Neural progenitor cell (in vitro differentiated cells): ENCODE results near the gene SMIM3. TPM values are rescaled to one million over a fixed set of nuclear protein-coding genes. Genes with fewer than 3 reads are reported as not detected.

Experiments
- DNase-seq: peaks from one replicate; pipeline ENCODE4 v3.0.0-alpha.2; 2016; ENCODE audit warnings: low spot score
- H2AFZ ChIP-seq: fragments of 200-600 bp; sonication (generic); replicated peaks from 2 replicates; pipeline ENCODE4 v1.6.1; 2016; ENCODE audit warnings: antibody characterized with exemption
- H3F3A ChIP-seq: fragments of 200-600 bp; sonication (generic); 2 replicates; pipeline ENCODE4 v1.6.1; 2016; ENCODE audit warnings: antibody characterized with exemption, low read depth
- H3K27ac ChIP-seq: fragments of 200-600 bp; sonication (generic); 2 replicates; pipeline ENCODE4 v1.5.1; 2016; ENCODE audit warnings: mild to moderate bottlenecking
- H3K27me3 ChIP-seq: fragments of 200-600 bp; sonication (generic); 2 replicates; pipeline ENCODE4 v1.6.1; 2016; ENCODE audit warnings: mild to moderate bottlenecking, moderate library complexity
- H3K36me3 ChIP-seq: fragments of 200-600 bp; sonication (generic); 2 replicates; pipeline ENCODE4 v1.5.1; 2016
- H3K4me1 ChIP-seq: fragments of 200-600 bp; sonication (generic); 2 replicates; pipeline ENCODE4 v1.6.1; 2016; ENCODE audit warnings: mixed run types
- H3K4me2 ChIP-seq: fragments of 200-600 bp; sonication (generic); 2 replicates; pipeline ENCODE4 v1.6.1; 2016
- H3K4me3 ChIP-seq: fragments of 200-600 bp; sonication (generic); 2 replicates; pipeline ENCODE4 v1.5.1; 2016
- H3K79me2 ChIP-seq: fragments of 200-600 bp; sonication (generic); 2 replicates; pipeline ENCODE4 v1.6.1; 2016; ENCODE audit warnings: low read depth
- H3K9ac ChIP-seq: fragments of 200-600 bp; sonication (generic); 2 replicates; pipeline ENCODE4 v1.6.1; 2016
- H3K9me3 ChIP-seq: fragments of 200-600 bp; sonication (generic); 2 replicates; pipeline ENCODE4 v1.5.1; 2016; ENCODE audit warnings: low read depth
- H4K20me1 ChIP-seq: fragments of 200-600 bp; sonication (generic); 2 replicates; pipeline ENCODE4 v1.6.1; 2016; ENCODE audit warnings: low read depth
- H3K27ac Mint-ChIP-seq: 3 replicates; pipeline ENCODE4 v1.8.0; 2021; ENCODE audit warnings: mixed read lengths
- H3K27me3 Mint-ChIP-seq: 2 replicates; pipeline ENCODE4 v1.8.0; 2022; ENCODE audit warnings: low read depth, mild to moderate bottlenecking, inconsistent platforms, moderate library complexity, mixed read lengths; ENCODE audit not compliant: insufficient read depth
- H3K36me3 Mint-ChIP-seq: 3 replicates; pipeline ENCODE4 v1.8.0; 2021; ENCODE audit warnings: mixed read lengths
- H3K4me1 Mint-ChIP-seq: 3 replicates; pipeline ENCODE4 v1.8.0; 2021; ENCODE audit warnings: mixed read lengths
- H3K4me3 Mint-ChIP-seq: 3 replicates; pipeline ENCODE4 v1.8.0; 2021; ENCODE audit warnings: mild to moderate bottlenecking, moderate library complexity, mixed read lengths
- H3K9me3 Mint-ChIP-seq: 3 replicates; pipeline ENCODE4 v1.8.0; 2020; ENCODE audit warnings: mixed read lengths
- EZH2 ChIP-seq: fragments of 200-600 bp; sonication (generic); IDR thresholded peaks from 2 replicates; pipeline ENCODE4 v1.6.1; 2017; ENCODE audit warnings: antibody characterized with exemption, mild to moderate bottlenecking, moderate library complexity
- EZH2phosphoT487 ChIP-seq: fragments of 200-600 bp; sonication (generic); IDR thresholded peaks from 2 replicates; pipeline ENCODE4 v1.6.1; 2017; ENCODE audit warnings: antibody characterized with exemption
- total RNA-seq: library from RNA; depleted of rRNA; stranded (reverse); fragments of >200 nt; gene quantifications from 2 replicates; pipeline ENCODE4 v1.2.3, GENCODE V29; 2015; ENCODE audit warnings: low replicate concordance
- TF ChIP-seq, protein P1 (sequence below): fragments of 200-600 bp; sonication (generic); IDR thresholded peaks from 2 replicates; pipeline ENCODE4 v1.5.1; 2017; ENCODE audit warnings: antibody characterized with exemption, mild to moderate bottlenecking

The SMIM3 gene
- total RNA-seq, 1 donor from 2014 or later, result 18.4 TPM

DNA sequence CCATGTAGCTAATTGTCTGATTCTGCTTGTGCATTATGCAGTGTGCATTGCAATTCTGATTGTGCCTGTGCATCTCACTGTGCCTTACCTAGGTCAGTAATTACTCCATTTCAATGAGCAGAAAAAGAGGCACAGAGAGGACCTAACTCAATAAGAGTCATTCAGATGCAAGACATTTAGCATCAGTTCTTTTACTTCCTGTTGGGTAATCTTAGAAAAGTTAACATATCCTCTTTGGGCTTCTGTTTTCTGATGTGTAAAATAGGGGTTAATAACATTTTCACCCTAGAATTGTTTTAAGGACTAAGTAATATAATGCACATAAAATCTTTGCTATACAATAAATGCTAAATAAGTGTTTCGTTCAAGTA, 12.8 kb upstream of the SMIM3 start:
- Mint-ChIP-seq H3K9me3 (no peaks in the 10 kb centered on the region), H3K4me1 (no peaks in the 10 kb centered on the region), H3K36me3 (no peaks in the 10 kb centered on the region), H3K27ac (no peak overlapping the region), H3K4me3 (no peak overlapping the region), H3K27me3 (peaks cover 3% of the 10 kb centered on the region)
- Histone ChIP-seq H3K4me3 (no peak overlapping the region), H3K36me3 (no peaks in the 10 kb centered on the region), H3F3A (no peaks in the 10 kb centered on the region), H3K27ac (no peak overlapping the region), H2AFZ (no peak overlapping the region), H3K4me1 (no peaks in the 10 kb centered on the region), H3K4me2 (no peak overlapping the region), H3K27me3 (no peaks in the 10 kb centered on the region), H4K20me1 (no peaks in the 10 kb centered on the region), H3K9ac (no peak overlapping the region), H3K79me2 (no peaks in the 10 kb centered on the region), H3K9me3 (no peaks in the 10 kb centered on the region)
- DNase-seq, result no peak
- TF ChIP-seq EZH2phosphoT487 (no peak), EZH2 (no peak)
- TF ChIP-seq, protein P1, sequence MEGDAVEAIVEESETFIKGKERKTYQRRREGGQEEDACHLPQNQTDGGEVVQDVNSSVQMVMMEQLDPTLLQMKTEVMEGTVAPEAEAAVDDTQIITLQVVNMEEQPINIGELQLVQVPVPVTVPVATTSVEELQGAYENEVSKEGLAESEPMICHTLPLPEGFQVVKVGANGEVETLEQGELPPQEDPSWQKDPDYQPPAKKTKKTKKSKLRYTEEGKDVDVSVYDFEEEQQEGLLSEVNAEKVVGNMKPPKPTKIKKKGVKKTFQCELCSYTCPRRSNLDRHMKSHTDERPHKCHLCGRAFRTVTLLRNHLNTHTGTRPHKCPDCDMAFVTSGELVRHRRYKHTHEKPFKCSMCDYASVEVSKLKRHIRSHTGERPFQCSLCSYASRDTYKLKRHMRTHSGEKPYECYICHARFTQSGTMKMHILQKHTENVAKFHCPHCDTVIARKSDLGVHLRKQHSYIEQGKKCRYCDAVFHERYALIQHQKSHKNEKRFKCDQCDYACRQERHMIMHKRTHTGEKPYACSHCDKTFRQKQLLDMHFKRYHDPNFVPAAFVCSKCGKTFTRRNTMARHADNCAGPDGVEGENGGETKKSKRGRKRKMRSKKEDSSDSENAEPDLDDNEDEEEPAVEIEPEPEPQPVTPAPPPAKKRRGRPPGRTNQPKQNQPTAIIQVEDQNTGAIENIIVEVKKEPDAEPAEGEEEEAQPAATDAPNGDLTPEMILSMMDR, result no peak

DNA sequence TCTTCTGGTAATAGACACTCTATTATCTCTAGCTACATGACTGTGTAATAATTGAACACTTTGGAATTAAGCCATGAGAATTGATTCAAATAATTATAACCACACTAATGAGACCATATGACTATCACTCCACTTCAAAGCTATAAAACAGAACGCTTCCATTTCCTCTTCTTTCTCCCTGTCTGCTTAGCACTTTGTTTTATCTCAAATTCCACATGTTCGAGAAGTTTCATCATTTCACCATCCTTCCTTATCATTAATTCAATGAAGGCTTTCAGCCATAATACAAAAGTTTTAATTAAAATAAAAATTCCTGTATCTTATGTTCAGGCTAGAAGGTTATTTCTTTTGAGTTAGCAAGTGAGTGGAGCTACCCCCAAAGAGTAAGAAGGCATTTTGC, 12.3 kb upstream of the SMIM3 start:
- H3K79me2 ChIP-seq, result no peaks in the 10 kb centered on the region
- Mint-ChIP-seq H3K4me1 (no peaks in the 10 kb centered on the region), H3K27ac (no peak overlapping the region), H3K9me3 (no peaks in the 10 kb centered on the region), H3K36me3 (no peaks in the 10 kb centered on the region), H3K4me3 (no peak overlapping the region), H3K27me3 (peaks cover 3% of the 10 kb centered on the region)
- no peaks in the 10 kb centered on the region for H3K27me3 ChIP-seq
- H3K4me1 ChIP-seq, result no peaks in the 10 kb centered on the region
- no peak overlapping the region for H3K27ac ChIP-seq
- no peaks in the 10 kb centered on the region for H3K36me3 ChIP-seq
- no peaks in the 10 kb centered on the region for H3K9me3 ChIP-seq
- no peak overlapping the region for H2AFZ ChIP-seq
- H4K20me1 ChIP-seq, result no peaks in the 10 kb centered on the region
- no peak overlapping the region for H3K4me2 ChIP-seq
- H3K4me3 ChIP-seq, result no peak overlapping the region
- DNase-seq, result no peak
- no peaks in the 10 kb centered on the region for H3F3A ChIP-seq
- no peak overlapping the region for H3K9ac ChIP-seq
- TF ChIP-seq EZH2, result no peak
- no peak for TF ChIP-seq EZH2phosphoT487
- TF ChIP-seq, protein P1, result no peak

DNA sequence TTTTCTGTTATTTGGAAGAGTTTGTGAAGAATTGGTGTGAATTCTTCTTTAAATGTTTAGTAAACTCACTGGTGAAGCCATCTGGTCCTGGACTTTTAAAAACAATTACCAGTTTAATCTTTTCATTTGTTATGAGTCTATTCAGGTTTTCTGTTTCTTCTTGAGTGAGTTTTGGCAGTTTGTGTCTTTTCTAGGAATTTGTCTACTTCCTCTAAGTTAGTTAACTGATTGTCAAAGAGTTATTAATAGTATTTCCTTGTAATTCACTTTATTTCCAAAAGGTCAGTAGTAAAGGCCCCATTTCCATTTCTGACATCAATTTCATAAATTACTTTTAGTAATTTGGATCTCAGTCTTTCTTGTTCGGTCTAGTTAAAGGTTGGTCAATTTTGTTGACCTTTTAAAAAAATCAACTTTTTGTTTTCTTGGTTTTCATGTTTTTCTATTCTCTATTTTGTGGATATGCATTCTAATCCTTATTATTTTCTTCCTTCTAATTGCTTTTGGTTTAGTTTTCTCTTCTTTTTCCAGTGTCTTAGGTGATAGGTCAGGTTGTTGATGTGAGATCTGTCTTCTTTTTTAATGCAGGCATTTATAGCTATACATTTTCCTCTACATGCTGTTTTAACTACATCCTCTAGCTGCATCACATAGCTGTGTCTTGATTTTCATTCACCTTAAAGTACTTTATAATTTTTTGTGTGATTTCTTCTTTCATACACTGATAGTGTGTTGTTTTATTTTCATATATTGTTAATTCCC, 7.3 kb upstream of the SMIM3 start:
- no peak overlapping the region for H3K4me2 ChIP-seq
- H3K9me3 Mint-ChIP-seq, result no peaks in the 10 kb centered on the region
- H3K27ac ChIP-seq, result no peak overlapping the region
- no peaks in the 10 kb centered on the region for H3K27me3 ChIP-seq
- TF ChIP-seq EZH2, result no peak
- TF ChIP-seq, protein P1, result no peak
- TF ChIP-seq EZH2phosphoT487, result no peak
- H3K9me3 ChIP-seq, result no peaks in the 10 kb centered on the region
- H3K36me3 Mint-ChIP-seq, result no peaks in the 10 kb centered on the region
- no peaks in the 10 kb centered on the region for H3K36me3 ChIP-seq
- no peak overlapping the region for H3K9ac ChIP-seq
- no peak overlapping the region for H3K4me3 ChIP-seq
- peaks cover 5% of the 10 kb centered on the region for H3K27me3 Mint-ChIP-seq
- no peak overlapping the region for H2AFZ ChIP-seq
- no peak overlapping the region for H3K27ac Mint-ChIP-seq
- no peaks in the 10 kb centered on the region for H4K20me1 ChIP-seq
- no peak for DNase-seq
- H3F3A ChIP-seq, result no peaks in the 10 kb centered on the region
- no peaks in the 10 kb centered on the region for H3K4me1 ChIP-seq
- H3K79me2 ChIP-seq, result no peaks in the 10 kb centered on the region
- peaks cover 12% of the 10 kb centered on the region for H3K4me1 Mint-ChIP-seq
- H3K4me3 Mint-ChIP-seq, result no peak overlapping the region
